ENCODE results near the gene FAM81A. TPM values are rescaled to one million over a fixed set of nuclear protein-coding genes. Genes with fewer than 3 reads are reported as not detected.
"Not testable (repeated sequence)": the region's sequence is repeated elsewhere in the genome, so short reads cannot be mapped to it uniquely, and the experiment has no call there.

The FAM81A gene
- total and polyA plus RNA-seq, 8 donors, result 1.9 to 5.0 (median 3.2) TPM

GRCh38 chr15:59485036-59485435 lies 47.0 kb downstream of the FAM81A start:
- no peak for ATAC-seq
- Histone ChIP-seq H3K27me3 (no peaks in the 10 kb centered on the region), H3K27ac (no peak overlapping the region), H3K36me3 (no peaks in the 10 kb centered on the region), H3K4me3 (no peak overlapping the region), H3K9me3 (no peaks in the 10 kb centered on the region), H3K4me1 (no peaks in the 10 kb centered on the region)
- no peak for DNase-seq
- intact Hi-C loops (cut with DNase I), result no loop called here
- no peak for TF ChIP-seq CTCF (IDR thresholded peaks at IDR 0.05)

DNA sequence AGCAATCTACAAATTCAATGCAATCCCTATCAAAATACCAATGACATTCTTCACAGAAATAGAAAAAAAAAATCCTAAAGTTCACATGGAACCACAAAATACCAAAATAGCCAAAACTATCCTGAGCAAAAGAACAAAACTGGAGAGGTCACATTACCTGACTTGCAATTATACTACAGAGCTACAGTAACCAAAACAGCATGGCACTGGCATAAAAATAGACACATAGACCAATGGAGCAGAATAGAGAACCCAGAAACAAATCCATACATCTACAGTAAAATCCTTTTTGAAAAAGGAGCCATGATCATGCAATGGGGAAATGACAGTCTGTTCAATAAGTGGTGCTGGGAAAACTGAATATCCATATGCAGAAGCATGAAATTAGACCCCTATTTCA lies 51.5 kb downstream of the FAM81A start:
- ATAC-seq; DNase-seq; H3K9me3 ChIP-seq; H3K4me3 ChIP-seq; intact Hi-C loops (cut with DNase I); H3K4me1 ChIP-seq; H3K36me3 ChIP-seq; H3K27ac ChIP-seq; H3K27me3 ChIP-seq: not testable (repeated sequence)

- intact Hi-C loops (cut with DNase I), result loop anchor here in 1 of 2 donors (10.0 kb wide), 1 partner anchor 316 kb away; no protein-coding TSS in a partner anchor
- no peak for TF ChIP-seq CTCF (IDR thresholded peaks at IDR 0.05)
- Histone ChIP-seq H3K27ac (no peak overlapping the region), H3K9me3 (no peaks in the 10 kb centered on the region), H3K27me3 (no peaks in the 10 kb centered on the region), H3K4me3 (no peak overlapping the region), H3K4me1 (peaks cover 0 to 3% of the 10 kb centered on the region in 2 donors), H3K36me3 (no peaks in the 10 kb centered on the region)
- no peak for ATAC-seq
- no peak for DNase-seq
These were observed 53.1 kb downstream of the FAM81A start for GRCh38 chr15:59491062-59491461.

- Histone ChIP-seq H3K4me3 (no peak overlapping the region), H3K27me3 (no peaks in the 10 kb centered on the region), H3K9me3 (no peaks in the 10 kb centered on the region), H3K27ac (no peak overlapping the region), H3K4me1 (peaks cover 0 to 3% of the 10 kb centered on the region in 2 donors), H3K36me3 (no peaks in the 10 kb centered on the region)
- intact Hi-C loops (cut with DNase I), result loop anchor here in 1 of 2 donors (10.0 kb wide), 1 partner anchor 318 kb away; no protein-coding TSS in a partner anchor
- ATAC-seq (peak; percentile 100), DNase-seq (peak in 3 of 4 donors; percentile 48 to 79 (median 69))
- peak; percentile 70 to 82 for TF ChIP-seq CTCF (IDR thresholded peaks at IDR 0.05)
These were observed 54.7 kb downstream of the FAM81A start for GRCh38 chr15:59492389-59493377.

GRCh38 chr15:59501597-59501996 lies 63.6 kb downstream of the FAM81A start:
- peak; percentile 82 for ATAC-seq
- Histone ChIP-seq H3K27me3 (no peaks in the 10 kb centered on the region), H3K9me3 (no peaks in the 10 kb centered on the region), H3K4me3 (no peak overlapping the region), H3K36me3 (no peaks in the 10 kb centered on the region), H3K4me1 (no peaks in the 10 kb centered on the region), H3K27ac (no peak overlapping the region)
- TF ChIP-seq CTCF (IDR thresholded peaks at IDR 0.05), result peak; percentile 45 to 50
- intact Hi-C loops (cut with DNase I), result no loop called here
- no peak for DNase-seq

Measured in left lung (tissue), 10 donors.